ENCODE data around the gene TMEM26. TPM values are rescaled to one million over a fixed set of nuclear protein-coding genes. Genes with fewer than 3 reads are reported as not detected.
A peak's percentile ranks its signal among the peaks of the same experiment; 100 is the strongest.

Gene TMEM26
- total RNA-seq, 4 donors from 2014 or later: 0.95 to 2.0 (median 1.3) TPM

GRCh38 chr10:61404751-61405150 is 48.4 kb downstream of the TMEM26 start:
- no peak for ATAC-seq (ENCODE audit: low FRiP score)
- no peak for TF ChIP-seq CTCF (IDR thresholded peaks at IDR 0.05)
- DNase-seq (ENCODE audit: low spot score): no peak

- no peak for TF ChIP-seq CTCF (IDR thresholded peaks at IDR 0.05)
- DNase-seq (ENCODE audit: low spot score): no peak
- ATAC-seq (ENCODE audit: low FRiP score): no peak
Measured at GRCh38 chr10:61400524-61400923, 52.7 kb downstream of the TMEM26 start.

- no peak for TF ChIP-seq CTCF (IDR thresholded peaks at IDR 0.05)
- ATAC-seq (ENCODE audit: low FRiP score) (no peak), DNase-seq (ENCODE audit: low spot score) (no peak)
Measured at GRCh38 chr10:61399406-61399805, 53.8 kb downstream of the TMEM26 start.

- TF ChIP-seq CTCF (IDR thresholded peaks at IDR 0.05): no peak
- DNase-seq (ENCODE audit: low spot score) (no peak), ATAC-seq (ENCODE audit: low FRiP score) (no peak)
Measured at GRCh38 chr10:61398366-61399129, 54.6 kb downstream of the TMEM26 start.

- peak; percentile 95 for ATAC-seq (ENCODE audit: low FRiP score)
- no peak for TF ChIP-seq CTCF (IDR thresholded peaks at IDR 0.05)
- DNase-seq (ENCODE audit: low spot score): no peak
Measured at GRCh38 chr10:61397175-61397986, 55.8 kb downstream of the TMEM26 start.

GRCh38 chr10:61391281-61391680 is 61.9 kb downstream of the TMEM26 start:
- DNase-seq (ENCODE audit: low spot score) (no peak), ATAC-seq (ENCODE audit: low FRiP score) (no peak)
- no peak for TF ChIP-seq CTCF (IDR thresholded peaks at IDR 0.05)

Data from omental fat pad (tissue), 4 donors.